ENCODE data around the gene ATOH8. TPM values are rescaled to one million over a fixed set of nuclear protein-coding genes. Genes with fewer than 3 reads are reported as not detected.
A peak's percentile ranks its signal among the peaks of the same experiment; 100 is the strongest.

The ATOH8 gene
- total RNA-seq, 5 donors from 2014 or later (not counting 1 experiment from before 2014, with no cell fraction given) = 0.20 TPM; not detected in 4

DNA sequence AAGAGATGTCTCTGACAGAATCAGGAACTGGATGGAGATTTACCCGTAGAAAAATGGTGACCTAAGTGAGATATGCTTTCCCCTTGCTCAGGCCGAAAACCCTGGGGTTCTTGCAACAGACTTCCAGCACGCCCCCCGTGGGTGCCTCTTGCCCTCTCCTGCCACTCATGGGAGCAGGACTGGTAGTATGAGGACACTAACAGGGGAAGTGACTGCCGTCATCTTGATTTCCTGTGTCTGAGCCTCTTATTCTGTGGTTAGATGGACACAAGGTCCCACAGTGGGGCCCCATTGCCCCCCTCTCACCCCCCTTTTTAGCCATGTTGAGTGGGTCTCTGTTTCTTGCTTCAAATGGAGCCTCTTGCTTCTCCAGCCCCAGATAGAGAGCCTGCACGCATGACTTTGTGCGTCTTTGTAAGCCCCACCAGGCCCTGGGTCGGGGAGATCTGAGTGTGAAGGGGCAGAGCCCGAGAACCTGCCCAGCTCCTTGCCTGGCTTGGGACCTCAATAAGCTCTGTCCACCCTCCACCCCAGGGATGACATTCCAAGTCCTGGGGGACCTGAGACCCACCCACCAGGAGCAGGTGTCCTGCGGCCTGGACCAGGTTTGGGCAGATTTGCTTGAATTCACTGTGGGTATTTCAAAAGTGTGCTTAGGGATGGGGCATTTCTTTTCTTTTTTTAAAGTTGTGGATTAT, 47.0 kb upstream of the ATOH8 start:
- DNase-seq = peak in 5 of 35 experiments; percentile 19 to 44 (median 25)
- H3K4me3 ChIP-seq (ENCODE audit: control insufficient read depth in 1 of 2, extremely low read depth in 1 of 2, low read length in 1 of 2) = no peak overlapping the region
- H3K9me3 ChIP-seq = no peaks in the 10 kb centered on the region
- 90% methylated on average over 4 of the region's 10 CpGs for WGBS (ENCODE audit: insufficient coverage)
- no peaks in the 10 kb centered on the region for H3K36me3 ChIP-seq (ENCODE audit: control insufficient read depth in 2 of 2, extremely low read depth in 1 of 2, insufficient read depth in 1 of 2, low read length in 1 of 2)
- no peaks in the 10 kb centered on the region for H3K36me3 Mint-ChIP-seq
- H3K27ac ChIP-seq (ENCODE audit: low read length) = no peak overlapping the region
- peak in 2 of 4 experiments; percentile 14 to 16 for ATAC-seq (replicated peaks in 1 of 4)
- no peaks in the 10 kb centered on the region for H3K9me3 Mint-ChIP-seq
- H3K4me1 ChIP-seq (ENCODE audit: control insufficient read depth in 1 of 2, extremely low read depth in 1 of 2, insufficient read depth in 2 of 2, low read length in 2 of 2) = peaks cover 0 to 23% of the 10 kb centered on the region in 2 experiments
- H3K27me3 ChIP-seq (replicated peaks in 1 of 2; ENCODE audit: control insufficient read depth in 2 of 2, extremely low read depth in 1 of 2, insufficient read depth in 2 of 2, low read length in 1 of 2) = peaks cover 0 to 33% of the 10 kb centered on the region in 2 experiments
- H3K4me1 Mint-ChIP-seq = peaks cover 15 to 40% (median 18%) of the 10 kb centered on the region in 3 donors
- no peak overlapping the region for H3K27ac Mint-ChIP-seq
- ChIA-PET POLR2A (no interaction called here), CTCF (interaction anchor here (0.7 to 5.8 kb wide), 6 partner anchors 9 to 168 kb away, joined by 3 to 48 read pairs (median 4); partner anchors contain the start of gene MAT2A (in 1 of the 2))
- H3K27me3 Mint-ChIP-seq = peaks cover 6 to 7% of the 10 kb centered on the region in 2 donors
- no peak overlapping the region for H3K4me3 Mint-ChIP-seq

DNA sequence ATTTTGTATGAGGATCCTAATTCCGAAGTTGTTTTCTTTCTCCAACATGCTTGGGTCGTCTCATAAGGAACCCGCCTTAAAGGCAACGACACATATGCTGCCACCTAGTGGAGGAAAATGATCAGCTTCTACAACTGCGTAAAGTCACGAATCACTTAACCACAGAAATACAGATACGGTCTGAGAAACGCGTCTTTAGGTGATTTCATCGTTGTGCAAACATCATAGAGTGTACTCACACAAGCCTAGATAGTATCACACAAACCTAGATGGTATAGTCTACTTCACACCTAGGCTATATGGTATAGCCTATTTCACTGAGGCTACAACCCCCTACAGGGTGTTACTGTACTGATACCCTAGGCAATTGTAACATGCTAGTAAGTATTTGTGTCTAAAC, 46.5 kb upstream of the ATOH8 start:
- Mint-ChIP-seq H3K36me3 (no peaks in the 10 kb centered on the region), H3K4me1 (peaks cover 15 to 38% (median 16%) of the 10 kb centered on the region in 3 donors), H3K27ac (no peak overlapping the region), H3K9me3 (no peaks in the 10 kb centered on the region), H3K27me3 (peaks cover 6 to 7% of the 10 kb centered on the region in 2 donors), H3K4me3 (no peak overlapping the region)
- WGBS (ENCODE audit: insufficient coverage) = 0% methylated on average over 3 of the region's 10 CpGs
- Histone ChIP-seq H3K4me3 (ENCODE audit: control insufficient read depth in 1 of 2, extremely low read depth in 1 of 2, low read length in 1 of 2) (no peak overlapping the region), H3K27ac (ENCODE audit: low read length) (no peak overlapping the region), H3K9me3 (no peaks in the 10 kb centered on the region), H3K27me3 (replicated peaks in 1 of 2; ENCODE audit: control insufficient read depth in 2 of 2, extremely low read depth in 1 of 2, insufficient read depth in 2 of 2, low read length in 1 of 2) (peaks cover 0 to 36% of the 10 kb centered on the region in 2 experiments), H3K36me3 (ENCODE audit: control insufficient read depth in 2 of 2, extremely low read depth in 1 of 2, insufficient read depth in 1 of 2, low read length in 1 of 2) (no peaks in the 10 kb centered on the region), H3K4me1 (ENCODE audit: control insufficient read depth in 1 of 2, extremely low read depth in 1 of 2, insufficient read depth in 2 of 2, low read length in 2 of 2) (peaks cover 0 to 23% of the 10 kb centered on the region in 2 experiments)
- DNase-seq (peak in 30 of 35 experiments; percentile 16 to 88 (median 51)), ATAC-seq (replicated peaks in 1 of 4) (peak; percentile 83 to 87 (median 85))
- ChIA-PET CTCF (interaction anchor here (0.7 to 5.8 kb wide), 12 partner anchors 8 to 168 kb away, joined by 3 to 48 read pairs (median 4); partner anchors contain the start of gene MAT2A (in 1 of the 2)), POLR2A (no interaction called here)

- Mint-ChIP-seq H3K36me3 (no peaks in the 10 kb centered on the region), H3K27ac (no peak overlapping the region), H3K9me3 (no peaks in the 10 kb centered on the region), H3K4me1 (peaks cover 9 to 27% (median 15%) of the 10 kb centered on the region in 3 donors), H3K27me3 (peaks cover 6 to 7% of the 10 kb centered on the region in 2 donors), H3K4me3 (no peak overlapping the region)
- Histone ChIP-seq H3K9me3 (no peaks in the 10 kb centered on the region), H3K4me1 (ENCODE audit: control insufficient read depth in 1 of 2, extremely low read depth in 1 of 2, insufficient read depth in 2 of 2, low read length in 2 of 2) (peaks cover 0 to 23% of the 10 kb centered on the region in 2 experiments), H3K4me3 (ENCODE audit: control insufficient read depth in 1 of 2, extremely low read depth in 1 of 2, low read length in 1 of 2) (no peak overlapping the region), H3K36me3 (ENCODE audit: control insufficient read depth in 2 of 2, extremely low read depth in 1 of 2, insufficient read depth in 1 of 2, low read length in 1 of 2) (no peaks in the 10 kb centered on the region), H3K27ac (ENCODE audit: low read length) (no peak overlapping the region), H3K27me3 (replicated peaks in 1 of 2; ENCODE audit: control insufficient read depth in 2 of 2, extremely low read depth in 1 of 2, insufficient read depth in 2 of 2, low read length in 1 of 2) (peaks cover 0 to 38% of the 10 kb centered on the region in 2 experiments)
- ChIA-PET POLR2A (no interaction called here), CTCF (interaction anchor here (1.4 to 5.8 kb wide), 5 partner anchors 11 to 72 kb away, joined by 3 to 48 read pairs (median 4); no protein-coding TSS in a partner anchor)
- DNase-seq = no peak
- no peak for ATAC-seq (replicated peaks in 1 of 4)
- no CpG with 5 or more reads among the region's 1 CpG for WGBS (ENCODE audit: insufficient coverage)
These were observed 45.1 kb upstream of the ATOH8 start for GRCh38 chr2:85708641-85709040.

DNA sequence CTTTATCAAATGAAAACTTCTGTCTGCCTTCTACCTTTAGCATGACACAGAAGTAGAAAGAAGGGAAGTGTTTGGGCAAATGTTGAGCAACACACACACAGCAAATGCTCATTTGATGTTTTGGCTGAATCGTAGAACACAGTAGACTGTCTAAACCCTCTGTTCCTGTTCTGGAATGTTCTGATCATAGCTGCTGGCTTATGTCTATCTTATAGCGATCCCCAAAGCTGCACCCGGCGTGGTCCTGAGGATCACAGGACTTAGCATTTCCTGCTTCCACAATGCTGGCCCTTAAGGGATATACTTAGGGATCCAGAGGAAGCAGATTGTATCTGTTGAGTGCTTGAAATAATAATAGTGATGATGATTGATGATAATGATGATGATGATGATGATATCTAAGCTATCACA, 44.4 kb upstream of the ATOH8 start:
- Mint-ChIP-seq H3K27ac (no peak overlapping the region), H3K9me3 (no peaks in the 10 kb centered on the region), H3K4me1 (peaks cover 15 to 29% (median 18%) of the 10 kb centered on the region in 3 donors), H3K36me3 (no peaks in the 10 kb centered on the region), H3K4me3 (no peak overlapping the region), H3K27me3 (peaks cover 7 to 8% of the 10 kb centered on the region in 2 donors)
- H3K27me3 ChIP-seq (replicated peaks in 1 of 2; ENCODE audit: control insufficient read depth in 2 of 2, extremely low read depth in 1 of 2, insufficient read depth in 2 of 2, low read length in 1 of 2) = peaks cover 0 to 38% of the 10 kb centered on the region in 2 experiments
- no peaks in the 10 kb centered on the region for H3K36me3 ChIP-seq (ENCODE audit: control insufficient read depth in 2 of 2, extremely low read depth in 1 of 2, insufficient read depth in 1 of 2, low read length in 1 of 2)
- peaks cover 0 to 25% of the 10 kb centered on the region in 2 experiments for H3K4me1 ChIP-seq (ENCODE audit: control insufficient read depth in 1 of 2, extremely low read depth in 1 of 2, insufficient read depth in 2 of 2, low read length in 2 of 2)
- DNase-seq (no peak), ATAC-seq (replicated peaks in 1 of 4) (no peak)
- H3K9me3 ChIP-seq = no peaks in the 10 kb centered on the region
- POLR2A ChIA-PET = no interaction called here
- H3K27ac ChIP-seq (ENCODE audit: low read length) = no peak overlapping the region
- WGBS (ENCODE audit: insufficient coverage) = 47% methylated on average over 4 of the region's 4 CpGs
- CTCF ChIA-PET = interaction anchor here in 1 of 2 donors (0.5 to 5.8 kb wide), 4 partner anchors 15 to 682 kb away, joined by 3 to 48 read pairs (median 4); partner anchors contain the start of gene GNLY
- no peak overlapping the region for H3K4me3 ChIP-seq (ENCODE audit: control insufficient read depth in 1 of 2, extremely low read depth in 1 of 2, low read length in 1 of 2)

GRCh38 chr2:85710687-85711577, 42.9 kb upstream of the ATOH8 start:
- CTCF ChIA-PET = interaction anchor here in 1 of 2 donors (0.7 to 1.1 kb wide), 2 partner anchors 9 to 75 kb away, joined by 3 to 4 read pairs; no protein-coding TSS in a partner anchor
- H3K9me3 ChIP-seq = no peaks in the 10 kb centered on the region
- no peak overlapping the region for H3K27ac ChIP-seq (ENCODE audit: low read length)
- peaks cover 4 to 8% of the 10 kb centered on the region in 2 donors for H3K27me3 Mint-ChIP-seq
- ATAC-seq (replicated peaks in 1 of 4) = no peak
- H3K4me1 Mint-ChIP-seq = peaks cover 8 to 25% (median 10%) of the 10 kb centered on the region in 3 donors
- no peaks in the 10 kb centered on the region for H3K36me3 Mint-ChIP-seq
- 85% methylated on average over 10 of the region's 19 CpGs for WGBS (ENCODE audit: insufficient coverage)
- no peak overlapping the region for H3K27ac Mint-ChIP-seq
- DNase-seq = no peak
- POLR2A ChIA-PET = no interaction called here
- H3K27me3 ChIP-seq (replicated peaks in 1 of 2; ENCODE audit: control insufficient read depth in 2 of 2, extremely low read depth in 1 of 2, insufficient read depth in 2 of 2, low read length in 1 of 2) = peaks cover 0 to 37% of the 10 kb centered on the region in 2 experiments
- no peak overlapping the region for H3K4me3 Mint-ChIP-seq
- no peak overlapping the region for H3K4me3 ChIP-seq (ENCODE audit: control insufficient read depth in 1 of 2, extremely low read depth in 1 of 2, low read length in 1 of 2)
- no peaks in the 10 kb centered on the region for H3K9me3 Mint-ChIP-seq
- peaks cover 0 to 18% of the 10 kb centered on the region in 2 experiments for H3K4me1 ChIP-seq (ENCODE audit: control insufficient read depth in 1 of 2, extremely low read depth in 1 of 2, insufficient read depth in 2 of 2, low read length in 2 of 2)
- no peaks in the 10 kb centered on the region for H3K36me3 ChIP-seq (ENCODE audit: control insufficient read depth in 2 of 2, extremely low read depth in 1 of 2, insufficient read depth in 1 of 2, low read length in 1 of 2)

- POLR2A ChIA-PET = no interaction called here
These were observed 42.2 kb upstream of the ATOH8 start for GRCh38 chr2:85711578-85712060.

More at GRCh38 chr2:85711578-85712060, 42.2 kb upstream of the ATOH8 start:
- CTCF ChIA-PET = interaction anchor here in 1 of 2 donors (1.3 kb wide), 1 partner anchor 13 kb away, joined by 3 read pairs; no protein-coding TSS in a partner anchor
- Mint-ChIP-seq H3K4me3 (no peak overlapping the region), H3K36me3 (no peaks in the 10 kb centered on the region), H3K9me3 (no peaks in the 10 kb centered on the region), H3K27me3 (peaks cover 4 to 8% of the 10 kb centered on the region in 2 donors), H3K27ac (no peak overlapping the region), H3K4me1 (peaks cover 8 to 20% (median 10%) of the 10 kb centered on the region in 3 donors)
- Histone ChIP-seq H3K4me1 (ENCODE audit: control insufficient read depth in 1 of 2, extremely low read depth in 1 of 2, insufficient read depth in 2 of 2, low read length in 2 of 2) (peaks cover 0 to 11% of the 10 kb centered on the region in 2 experiments), H3K9me3 (no peaks in the 10 kb centered on the region), H3K4me3 (ENCODE audit: control insufficient read depth in 1 of 2, extremely low read depth in 1 of 2, low read length in 1 of 2) (no peak overlapping the region), H3K36me3 (ENCODE audit: control insufficient read depth in 2 of 2, extremely low read depth in 1 of 2, insufficient read depth in 1 of 2, low read length in 1 of 2) (no peaks in the 10 kb centered on the region), H3K27ac (ENCODE audit: low read length) (no peak overlapping the region), H3K27me3 (replicated peaks in 1 of 2; ENCODE audit: control insufficient read depth in 2 of 2, extremely low read depth in 1 of 2, insufficient read depth in 2 of 2, low read length in 1 of 2) (peaks cover 0 to 30% of the 10 kb centered on the region in 2 experiments)
- 91% methylated on average over 7 of the region's 8 CpGs for WGBS (ENCODE audit: insufficient coverage)
- DNase-seq (no peak), ATAC-seq (replicated peaks in 1 of 4) (no peak)
